ENCODE data around the gene BIRC3. TPM values are rescaled to one million over a fixed set of nuclear protein-coding genes. Genes with fewer than 3 reads are reported as not detected.
A peak's percentile ranks its signal among the peaks of the same experiment; 100 is the strongest.

Gene BIRC3
- total RNA-seq, 1 experiment from 2014 or later: 69.4 TPM

DNA sequence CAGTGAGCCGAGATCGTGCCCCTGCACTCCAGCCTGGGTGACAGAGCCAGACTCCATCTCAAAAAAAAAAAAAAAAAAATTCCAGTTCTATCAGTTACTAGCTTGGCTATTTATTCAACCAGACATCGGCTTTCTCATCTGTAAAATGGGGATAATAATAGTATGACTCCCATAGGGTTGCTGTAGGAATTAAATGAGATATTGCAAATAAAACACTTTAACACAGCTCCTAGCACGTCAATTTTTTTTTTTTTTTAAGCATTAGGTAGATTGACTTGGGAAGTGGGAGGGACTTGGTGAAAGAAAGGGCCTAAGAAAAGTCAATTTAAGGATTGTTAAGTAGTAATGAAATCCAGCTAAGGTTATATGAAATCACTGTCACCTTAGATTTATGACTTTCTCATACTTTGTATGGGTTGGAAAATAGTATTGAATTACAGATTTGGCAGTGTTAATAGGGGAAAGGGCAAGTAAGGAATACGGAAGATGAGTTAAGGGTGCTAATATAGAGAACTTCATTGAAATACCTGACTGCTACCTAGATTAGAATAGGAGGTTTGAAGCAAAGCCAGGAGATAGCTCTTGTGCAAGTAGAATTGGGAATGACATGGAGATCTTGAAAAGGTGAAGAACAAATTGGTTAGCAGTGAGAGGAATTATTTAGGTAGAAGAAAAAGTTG lies 58.6 kb downstream of the BIRC3 start:
- peaks cover 20% of the 10 kb centered on the region for H3K36me3 Mint-ChIP-seq (ENCODE audit: insufficient read depth, unreplicated experiment)
- DNase-seq: no peak
- no TSS peak for BruUV-seq (replicated peaks)
- H3K27me3 Mint-ChIP-seq (ENCODE audit: unreplicated experiment): no peaks in the 10 kb centered on the region
- intact Hi-C loops (cut with micrococcal nuclease; ENCODE audit: unreplicated experiment): no loop called here
- H3K27ac Mint-ChIP-seq (ENCODE audit: unreplicated experiment): no peak overlapping the region
- CTCF ChIA-PET: no interaction called here
- no peak overlapping the region for H3K4me3 Mint-ChIP-seq (ENCODE audit: low read depth, unreplicated experiment)
- peaks cover 9% of the 10 kb centered on the region for H3K4me1 Mint-ChIP-seq (ENCODE audit: low read depth, unreplicated experiment)
- TF ChIP-seq, protein P1, sequence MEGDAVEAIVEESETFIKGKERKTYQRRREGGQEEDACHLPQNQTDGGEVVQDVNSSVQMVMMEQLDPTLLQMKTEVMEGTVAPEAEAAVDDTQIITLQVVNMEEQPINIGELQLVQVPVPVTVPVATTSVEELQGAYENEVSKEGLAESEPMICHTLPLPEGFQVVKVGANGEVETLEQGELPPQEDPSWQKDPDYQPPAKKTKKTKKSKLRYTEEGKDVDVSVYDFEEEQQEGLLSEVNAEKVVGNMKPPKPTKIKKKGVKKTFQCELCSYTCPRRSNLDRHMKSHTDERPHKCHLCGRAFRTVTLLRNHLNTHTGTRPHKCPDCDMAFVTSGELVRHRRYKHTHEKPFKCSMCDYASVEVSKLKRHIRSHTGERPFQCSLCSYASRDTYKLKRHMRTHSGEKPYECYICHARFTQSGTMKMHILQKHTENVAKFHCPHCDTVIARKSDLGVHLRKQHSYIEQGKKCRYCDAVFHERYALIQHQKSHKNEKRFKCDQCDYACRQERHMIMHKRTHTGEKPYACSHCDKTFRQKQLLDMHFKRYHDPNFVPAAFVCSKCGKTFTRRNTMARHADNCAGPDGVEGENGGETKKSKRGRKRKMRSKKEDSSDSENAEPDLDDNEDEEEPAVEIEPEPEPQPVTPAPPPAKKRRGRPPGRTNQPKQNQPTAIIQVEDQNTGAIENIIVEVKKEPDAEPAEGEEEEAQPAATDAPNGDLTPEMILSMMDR (IDR thresholded peaks at IDR 0.05; ENCODE audit: unreplicated experiment): no peak
- no peaks in the 10 kb centered on the region for H3K9me3 Mint-ChIP-seq (ENCODE audit: low read depth, unreplicated experiment)

DNA sequence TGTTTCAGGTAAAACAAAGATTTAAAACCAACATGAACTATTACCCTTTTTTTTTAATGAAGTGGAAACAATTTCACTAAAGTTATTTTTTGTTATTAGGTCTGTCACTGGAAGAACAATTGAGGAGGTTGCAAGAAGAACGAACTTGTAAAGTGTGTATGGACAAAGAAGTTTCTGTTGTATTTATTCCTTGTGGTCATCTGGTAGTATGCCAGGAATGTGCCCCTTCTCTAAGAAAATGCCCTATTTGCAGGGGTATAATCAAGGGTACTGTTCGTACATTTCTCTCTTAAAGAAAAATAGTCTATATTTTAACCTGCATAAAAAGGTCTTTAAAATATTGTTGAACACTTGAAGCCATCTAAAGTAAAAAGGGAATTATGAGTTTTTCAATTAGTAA lies 60.6 kb downstream of the BIRC3 start:
- H3K9me3 Mint-ChIP-seq (ENCODE audit: low read depth, unreplicated experiment): no peaks in the 10 kb centered on the region
- no peaks in the 10 kb centered on the region for H3K27me3 Mint-ChIP-seq (ENCODE audit: unreplicated experiment)
- H3K36me3 Mint-ChIP-seq (ENCODE audit: insufficient read depth, unreplicated experiment): peaks cover 20% of the 10 kb centered on the region
- BruUV-seq (replicated peaks): TSS peak; percentile 40
- CTCF ChIA-PET: no interaction called here
- TF ChIP-seq, protein P1 (IDR thresholded peaks at IDR 0.05; ENCODE audit: unreplicated experiment): no peak
- intact Hi-C loops (cut with micrococcal nuclease; ENCODE audit: unreplicated experiment): no loop called here
- H3K4me3 Mint-ChIP-seq (ENCODE audit: low read depth, unreplicated experiment): no peak overlapping the region
- H3K27ac Mint-ChIP-seq (ENCODE audit: unreplicated experiment): no peak overlapping the region
- no peak for DNase-seq
- peaks cover 9% of the 10 kb centered on the region for H3K4me1 Mint-ChIP-seq (ENCODE audit: low read depth, unreplicated experiment)

DNA sequence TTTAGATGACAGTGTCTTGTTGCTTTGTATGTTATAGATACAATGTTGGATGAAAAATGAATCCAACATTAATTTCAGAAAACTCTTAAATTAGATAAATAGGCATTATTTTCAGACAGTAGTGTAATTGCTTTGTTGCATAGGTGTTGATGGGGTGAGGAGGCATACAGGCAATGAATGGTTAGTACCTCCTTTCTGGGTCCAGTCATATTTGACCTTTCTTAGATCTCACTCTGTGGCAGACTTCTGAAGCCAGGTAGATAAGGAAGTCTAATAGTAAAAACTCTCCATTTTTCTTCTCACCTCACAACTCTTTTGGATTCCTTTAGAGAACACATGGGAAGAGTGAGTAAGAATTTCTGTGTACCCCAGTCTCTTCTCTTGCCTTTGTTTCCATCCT lies 61.5 kb downstream of the BIRC3 start:
- no peak overlapping the region for H3K27ac Mint-ChIP-seq (ENCODE audit: unreplicated experiment)
- DNase-seq: no peak
- H3K27me3 Mint-ChIP-seq (ENCODE audit: unreplicated experiment): no peaks in the 10 kb centered on the region
- TF ChIP-seq, protein P1 (IDR thresholded peaks at IDR 0.05; ENCODE audit: unreplicated experiment): no peak
- peaks cover 9% of the 10 kb centered on the region for H3K4me1 Mint-ChIP-seq (ENCODE audit: low read depth, unreplicated experiment)
- CTCF ChIA-PET: no interaction called here
- no TSS peak for BruUV-seq (replicated peaks)
- H3K36me3 Mint-ChIP-seq (ENCODE audit: insufficient read depth, unreplicated experiment): peaks cover 20% of the 10 kb centered on the region
- intact Hi-C loops (cut with micrococcal nuclease; ENCODE audit: unreplicated experiment): no loop called here
- H3K9me3 Mint-ChIP-seq (ENCODE audit: low read depth, unreplicated experiment): no peaks in the 10 kb centered on the region
- H3K4me3 Mint-ChIP-seq (ENCODE audit: low read depth, unreplicated experiment): no peak overlapping the region

DNA sequence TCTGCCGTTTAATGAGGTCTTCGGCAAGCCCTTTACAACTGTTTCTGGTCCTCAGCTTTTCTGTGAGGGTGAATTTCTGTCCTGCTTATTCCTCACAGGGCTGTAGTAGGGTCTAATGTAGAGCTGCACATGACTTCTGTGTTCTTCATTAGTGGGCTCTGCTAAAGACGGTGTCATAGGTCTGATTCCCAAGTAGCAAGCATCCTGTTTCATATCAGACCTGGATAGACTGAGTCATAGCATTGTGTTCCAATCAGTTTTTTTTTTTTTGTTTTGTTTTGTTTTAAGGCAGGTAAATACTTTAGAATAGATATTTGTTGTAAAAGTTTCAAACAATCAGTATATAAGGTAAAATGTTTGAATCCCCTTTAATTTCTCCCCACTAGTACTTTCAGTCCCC lies 65.1 kb downstream of the BIRC3 start:
- Mint-ChIP-seq H3K27me3 (ENCODE audit: unreplicated experiment) (no peaks in the 10 kb centered on the region), H3K9me3 (ENCODE audit: low read depth, unreplicated experiment) (no peaks in the 10 kb centered on the region), H3K27ac (ENCODE audit: unreplicated experiment) (no peak overlapping the region), H3K36me3 (ENCODE audit: insufficient read depth, unreplicated experiment) (peaks cover 15% of the 10 kb centered on the region), H3K4me3 (ENCODE audit: low read depth, unreplicated experiment) (no peak overlapping the region), H3K4me1 (ENCODE audit: low read depth, unreplicated experiment) (no peaks in the 10 kb centered on the region)
- CTCF ChIA-PET: no interaction called here
- TF ChIP-seq, protein P1 (IDR thresholded peaks at IDR 0.05; ENCODE audit: unreplicated experiment): no peak
- no peak for DNase-seq
- intact Hi-C loops (cut with micrococcal nuclease; ENCODE audit: unreplicated experiment): no loop called here
- no TSS peak for BruUV-seq (replicated peaks)

All from Calu3 (cell line).